GM12872 (cell line): ENCODE measurements around the gene PPFIA2.

ENCODE experiments used
- CTCF ChIP-seq: IDR thresholded peaks from 3 replicates; pipeline ENCODE4 v1.5.1; 2011; ENCODE audit warnings: low read depth, mild to moderate bottlenecking, low read length, moderate library complexity; ENCODE audit not compliant: insufficient read depth

PPFIA2 gene

GRCh38 chr12:81439344-81439743 is 319.8 kb downstream of the PPFIA2 start:
- no peak for TF ChIP-seq CTCF

GRCh38 chr12:81417056-81417455 is 342.1 kb downstream of the PPFIA2 start:
- no peak for TF ChIP-seq CTCF

GRCh38 chr12:81416571-81416970 is 342.6 kb downstream of the PPFIA2 start:
- no peak for TF ChIP-seq CTCF

GRCh38 chr12:81414441-81414840 is 344.7 kb downstream of the PPFIA2 start:
- TF ChIP-seq CTCF = no peak

- no peak for TF ChIP-seq CTCF
Observed at GRCh38 chr12:81412940-81413339, 346.2 kb downstream of the PPFIA2 start.

- TF ChIP-seq CTCF = no peak
Observed at GRCh38 chr12:81403348-81403747, 355.8 kb downstream of the PPFIA2 start.

GRCh38 chr12:81401241-81401640 is 357.9 kb downstream of the PPFIA2 start:
- no peak for TF ChIP-seq CTCF

GRCh38 chr12:81400024-81400423 is 359.1 kb downstream of the PPFIA2 start:
- TF ChIP-seq CTCF = no peak
